HG03575 (cell line): ENCODE results near the gene GSTT2.
"Not testable (repeated sequence)": the region's sequence is repeated elsewhere in the genome, so short reads cannot be mapped to it uniquely, and the experiment has no call there.

Experiments
- ATAC-seq: cut with Tn5 transposase; IDR thresholded peaks from one replicate; pipeline ENCODE4 v1.9.1; 2021; ENCODE audit not compliant: unreplicated experiment, insufficient number of reproducible peaks, low FRiP score; ENCODE audit errors: extremely low read depth

The GSTT2 gene

DNA sequence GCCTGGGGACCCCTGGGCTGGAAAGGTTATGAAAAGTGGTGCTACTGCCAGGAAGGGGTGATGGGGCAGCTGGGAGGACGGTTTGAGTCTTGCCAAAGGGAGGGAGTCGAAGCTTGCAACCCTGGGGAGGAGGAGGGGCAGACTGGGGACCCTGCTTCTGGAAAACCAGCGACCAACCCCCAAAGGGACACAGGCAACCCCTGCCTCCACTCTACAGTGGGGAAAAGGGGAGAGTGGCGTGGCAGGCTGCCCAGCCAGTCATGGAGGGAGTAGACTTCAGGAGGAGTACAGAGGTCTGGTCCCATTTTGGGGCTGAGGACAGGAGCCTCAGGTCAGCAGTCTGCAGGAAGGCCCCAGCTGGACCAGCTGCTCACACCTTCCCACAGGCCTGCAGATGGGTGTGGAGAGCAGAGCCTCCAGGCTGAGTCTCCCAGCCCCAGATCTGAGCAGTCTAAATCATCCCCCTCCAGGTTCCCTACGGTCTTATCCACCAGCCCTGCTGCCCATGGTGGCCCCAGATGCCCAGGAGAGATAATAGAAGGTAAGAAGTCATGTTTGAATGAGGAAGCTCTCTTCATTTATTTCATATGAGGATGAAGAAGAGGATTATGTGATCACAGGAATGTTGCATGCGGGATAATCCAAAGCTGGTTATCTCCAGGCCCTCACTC lies 9.0 kb upstream of the GSTT2 start:
- no peak for ATAC-seq

DNA sequence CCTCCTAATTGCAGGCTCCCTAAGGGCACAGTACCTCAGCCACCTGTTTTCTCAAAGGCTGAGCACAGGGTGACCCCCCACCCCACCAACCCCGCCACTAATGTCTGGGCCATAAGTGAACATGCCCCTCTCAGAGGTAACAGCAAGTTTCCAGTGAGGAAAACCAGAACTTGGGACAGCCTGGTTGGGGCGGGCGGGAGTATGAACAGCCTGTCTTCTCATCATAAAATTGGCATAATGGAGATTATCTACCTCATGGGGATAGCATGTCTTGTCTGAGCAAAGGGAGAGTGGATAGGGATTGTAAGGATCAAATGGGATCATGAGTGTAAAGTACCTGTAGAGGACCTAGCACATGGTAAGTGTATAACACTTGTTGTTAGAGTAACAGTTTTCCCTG lies 8.0 kb upstream of the GSTT2 start:
- ATAC-seq: not testable (repeated sequence)

DNA sequence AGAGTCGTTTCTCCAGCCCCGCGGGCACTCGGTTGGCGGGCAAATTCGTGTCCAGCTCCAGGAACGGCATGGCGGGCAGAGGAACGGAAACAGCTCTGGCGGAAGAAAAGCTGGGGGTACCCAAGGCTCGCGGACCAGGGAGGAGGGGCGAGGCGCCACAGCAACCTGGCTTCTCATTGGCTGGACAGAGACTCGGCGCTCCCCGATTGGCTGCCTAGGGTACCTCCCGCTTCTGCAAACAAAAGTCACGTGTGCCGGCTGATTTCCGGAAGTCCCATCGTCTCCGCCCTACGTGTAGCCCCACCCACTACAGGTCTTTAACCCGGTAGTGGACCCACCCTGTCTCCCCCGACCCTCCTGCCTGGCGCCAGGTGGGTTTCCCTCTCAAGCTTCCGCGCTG lies 5.6 kb upstream of the GSTT2 start, which contains the start of gene DDT:
TSS of gene DDT (minus strand) at position 97 of the 400 bp plus-strand sequence. CDS start at position 70, 27 bp downstream.
- ATAC-seq: peak; percentile 67

DNA sequence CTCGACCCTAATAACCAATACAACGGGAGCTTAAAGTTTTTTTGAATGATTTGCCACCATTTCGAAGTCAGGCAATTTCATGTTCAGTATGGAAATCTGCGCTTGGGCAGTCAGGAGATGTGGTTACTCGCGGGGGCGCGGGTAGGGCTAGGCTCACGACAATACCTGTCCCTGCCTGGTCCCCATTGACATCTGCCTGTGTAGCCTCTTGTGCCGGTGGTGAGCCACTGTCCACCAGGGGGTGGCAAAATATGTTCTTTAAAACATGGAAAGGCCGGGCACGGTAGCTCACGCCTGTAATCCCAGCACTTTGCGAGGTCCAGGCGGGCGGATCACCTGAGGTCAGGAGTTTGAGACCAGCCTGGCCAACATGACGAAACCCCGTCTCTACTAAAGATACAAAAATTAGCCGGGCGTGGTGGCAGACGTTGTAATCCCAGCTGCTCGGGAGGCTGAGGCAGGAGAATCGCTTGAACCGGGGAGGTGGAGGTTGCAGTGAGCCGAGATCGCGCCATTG lies 5.0 kb upstream of the GSTT2 start:
- not testable (repeated sequence) for ATAC-seq

DNA sequence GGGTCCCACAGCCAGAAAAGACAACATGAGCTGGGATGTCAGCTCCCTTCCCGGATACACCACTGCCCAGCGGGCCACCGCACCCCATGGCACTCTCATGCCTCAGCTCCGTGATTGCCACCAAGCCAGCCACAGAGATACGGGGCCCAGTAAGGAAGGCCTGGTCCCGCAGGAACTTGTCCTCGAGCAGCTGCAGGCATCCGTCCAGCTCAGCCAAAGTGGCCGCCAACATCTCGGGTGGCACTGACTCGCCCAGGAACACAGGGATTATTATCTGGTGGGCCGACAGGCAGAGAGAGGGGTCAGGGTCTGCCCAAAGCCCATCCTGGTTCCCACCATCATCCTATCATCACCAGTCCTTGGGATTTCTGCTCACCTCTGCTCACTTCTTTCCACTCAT lies 2.6 kb upstream of the GSTT2 start:
- ATAC-seq: not testable (repeated sequence)

DNA sequence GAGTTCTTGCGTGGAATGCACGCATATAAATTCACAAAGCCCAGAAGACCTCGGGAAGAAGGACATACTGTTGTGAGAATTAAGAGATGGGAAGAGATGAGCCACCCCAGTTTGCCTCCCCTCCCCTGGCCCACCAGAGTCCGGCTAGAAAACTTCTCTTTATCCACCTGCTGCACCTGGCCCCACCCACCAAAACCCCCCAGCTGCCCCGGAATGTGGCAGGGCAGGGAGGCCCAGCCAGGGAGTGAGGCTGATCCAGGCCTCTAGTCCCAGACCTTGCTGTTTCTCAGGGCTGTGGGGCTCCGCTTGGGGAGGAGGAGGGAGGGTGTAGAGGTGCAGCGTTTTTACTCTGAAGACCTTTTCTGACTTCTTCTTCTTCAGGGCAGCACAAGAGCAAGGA lies 633 bp downstream of the GSTT2 start:
- ATAC-seq: not testable (repeated sequence)

DNA sequence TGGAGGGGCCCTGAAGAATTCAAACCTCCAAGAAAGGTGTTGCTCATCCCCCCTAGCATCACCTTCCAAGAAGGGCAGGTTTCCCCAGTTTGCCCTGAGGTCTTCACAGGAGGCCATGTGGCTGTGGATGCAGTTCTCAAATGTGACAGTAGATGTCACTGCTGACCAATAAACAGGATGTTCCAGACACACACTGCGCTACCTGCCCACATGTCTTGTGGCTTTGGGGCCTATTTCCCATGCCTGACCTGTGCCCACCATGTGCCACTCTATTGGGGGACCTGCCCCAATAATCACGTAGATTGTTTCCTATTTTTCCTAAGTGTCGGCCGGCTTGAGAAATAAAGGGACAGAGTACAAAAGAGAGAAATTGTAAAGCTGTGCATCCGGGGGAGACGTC lies 4.5 kb downstream of the GSTT2 start:
- no peak for ATAC-seq

DNA sequence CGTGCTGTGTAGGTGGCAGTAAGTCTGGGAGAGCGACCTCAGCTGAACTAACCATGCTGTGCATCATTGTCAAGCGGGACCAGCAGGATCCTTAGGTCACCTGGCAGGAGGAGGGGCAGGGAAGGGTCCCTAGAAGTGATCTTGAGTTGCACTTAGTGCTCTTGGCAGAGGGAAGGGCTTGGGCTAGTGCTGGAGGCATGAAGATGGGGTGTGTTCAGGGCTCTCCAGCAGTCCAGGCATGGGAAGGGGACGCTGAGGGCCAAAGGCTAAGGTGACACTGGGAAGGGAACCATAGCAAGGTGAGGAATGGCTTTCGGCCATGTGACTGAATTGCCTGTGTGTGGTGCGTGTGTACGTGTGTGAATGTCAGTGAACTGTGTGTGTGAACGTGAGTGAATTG lies 6.2 kb downstream of the GSTT2 start:
- not testable (repeated sequence) for ATAC-seq

DNA sequence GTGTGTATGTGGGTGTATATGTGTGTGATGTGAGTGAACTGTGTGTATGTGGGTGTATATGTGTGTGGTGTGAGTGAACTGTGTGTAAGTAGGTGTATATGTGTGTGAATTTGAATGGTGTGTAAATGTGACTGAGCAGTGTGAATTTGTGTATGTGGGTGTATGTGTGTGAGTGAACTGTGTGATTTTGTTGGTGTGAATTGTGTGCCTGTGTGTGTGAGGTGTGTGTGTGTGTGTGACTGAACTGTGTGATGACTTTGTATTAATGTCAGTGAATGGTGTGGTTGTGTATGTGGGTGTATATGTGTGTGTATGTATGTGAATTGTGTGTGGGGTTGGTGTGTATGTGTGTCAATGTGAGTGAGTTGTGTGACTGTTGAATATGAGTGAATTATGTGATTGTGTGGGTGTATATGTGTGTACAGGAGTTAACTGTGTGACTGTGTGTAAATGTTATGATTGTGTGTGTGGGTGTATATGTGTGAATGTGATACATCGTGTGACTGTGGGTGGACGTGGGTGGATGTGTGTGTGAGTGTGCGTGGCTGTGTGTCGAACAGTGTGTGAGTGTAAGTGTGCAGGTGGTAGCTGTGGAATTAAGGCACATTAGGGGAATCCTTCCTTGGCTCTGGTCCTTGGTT lies 6.7 kb downstream of the GSTT2 start:
- ATAC-seq: not testable (repeated sequence)

DNA sequence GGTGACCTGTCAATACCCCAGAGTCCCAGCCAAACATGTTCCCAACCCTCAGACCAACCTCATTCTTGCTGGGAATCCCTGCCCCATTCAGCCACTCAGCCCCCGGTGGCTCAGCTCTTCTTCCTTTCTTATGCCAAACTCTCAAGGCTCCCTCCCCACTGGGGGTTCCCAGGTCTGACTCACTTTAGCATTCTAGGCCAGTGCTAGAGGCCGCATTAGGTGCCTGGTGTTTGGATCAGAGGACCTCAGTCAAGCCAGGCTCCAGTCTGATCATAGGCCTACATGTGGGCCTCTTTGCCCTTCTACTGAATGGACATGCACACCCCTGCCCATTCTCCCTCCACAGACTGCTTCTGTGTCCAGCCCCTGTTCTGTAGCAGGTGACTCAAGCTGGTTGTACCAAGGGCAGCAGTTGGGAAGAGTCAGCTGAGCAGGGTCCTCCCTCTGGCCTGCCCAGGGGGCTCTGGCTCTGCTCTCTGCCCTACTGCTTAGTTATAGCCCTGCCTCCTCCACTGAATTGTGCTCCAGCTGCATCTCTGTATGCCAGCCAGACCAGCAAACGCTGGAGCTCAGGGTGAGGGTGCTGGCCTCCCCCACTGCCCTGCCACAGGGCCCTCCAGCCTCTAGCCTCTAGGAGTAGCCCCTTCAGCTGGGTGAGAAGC lies 9.8 kb downstream of the GSTT2 start:
- ATAC-seq: not testable (repeated sequence)

DNA sequence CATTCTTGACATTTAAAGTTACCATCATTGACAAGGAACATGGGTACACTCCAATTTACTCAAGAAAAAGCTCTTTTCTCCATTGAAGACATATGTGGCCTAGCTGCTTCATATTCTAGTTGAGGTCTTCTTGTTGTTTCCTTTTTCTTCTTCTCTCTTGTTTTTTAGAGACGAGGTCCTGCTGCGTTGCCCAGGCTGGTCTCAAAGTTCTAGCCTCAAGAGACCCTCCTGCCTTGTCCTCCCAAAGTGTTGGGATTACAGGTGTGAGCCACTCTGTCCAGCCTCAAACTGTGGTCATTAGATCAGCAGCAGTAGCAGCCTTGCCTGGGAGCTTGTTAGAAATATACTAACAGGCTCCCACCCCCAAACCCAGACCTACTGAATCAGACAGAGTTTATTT lies 13.1 kb downstream of the GSTT2 start:
- not testable (repeated sequence) for ATAC-seq

DNA sequence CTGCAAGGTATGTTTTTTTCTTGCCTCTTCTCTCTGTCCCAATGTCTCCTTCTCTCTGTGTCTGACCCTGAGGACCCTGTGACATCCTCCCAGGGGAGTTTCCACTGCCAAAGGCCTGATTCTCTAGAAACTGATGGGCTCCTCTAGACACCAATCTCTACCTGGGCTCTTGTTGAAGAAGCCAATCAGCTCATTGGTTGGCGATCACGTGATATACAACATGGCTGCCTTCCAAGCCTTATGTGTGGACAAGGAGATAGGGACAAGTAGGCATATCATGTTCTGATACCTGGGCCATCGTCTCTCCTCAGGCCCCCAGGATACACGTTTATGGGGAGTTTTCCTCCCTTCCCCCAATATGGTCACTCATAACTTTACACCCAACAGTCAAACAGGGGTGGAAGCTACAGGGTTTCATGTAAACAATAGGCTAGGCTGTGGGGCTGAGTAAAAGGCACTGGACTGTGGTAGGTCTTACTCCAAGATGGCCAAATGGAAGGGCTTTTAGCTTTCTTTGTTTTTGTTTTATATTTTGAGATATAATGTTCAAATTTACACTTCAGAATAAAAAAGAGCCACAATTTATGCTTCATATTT lies 13.7 kb downstream of the GSTT2 start:
- ATAC-seq: not testable (repeated sequence)

DNA sequence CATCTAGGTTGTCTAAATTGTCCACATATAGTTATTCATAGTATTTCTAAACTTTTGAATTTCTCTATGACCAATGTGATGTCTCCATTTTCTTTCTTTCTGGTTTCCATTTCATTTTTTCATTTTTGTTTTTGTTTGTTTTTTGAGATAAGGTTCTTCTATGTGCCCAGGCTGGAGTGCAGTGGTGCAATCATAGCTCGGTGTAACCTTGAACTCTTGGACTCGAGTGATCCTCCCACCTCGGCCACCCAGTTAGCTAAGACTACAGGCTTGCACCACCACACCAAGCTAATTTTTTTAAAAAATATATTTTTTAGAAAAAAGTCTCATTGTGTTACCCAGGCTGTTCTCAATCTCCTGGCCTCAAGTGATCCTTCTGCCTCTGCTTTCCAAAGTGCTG lies 17.2 kb downstream of the GSTT2 start:
- ATAC-seq: no peak

DNA sequence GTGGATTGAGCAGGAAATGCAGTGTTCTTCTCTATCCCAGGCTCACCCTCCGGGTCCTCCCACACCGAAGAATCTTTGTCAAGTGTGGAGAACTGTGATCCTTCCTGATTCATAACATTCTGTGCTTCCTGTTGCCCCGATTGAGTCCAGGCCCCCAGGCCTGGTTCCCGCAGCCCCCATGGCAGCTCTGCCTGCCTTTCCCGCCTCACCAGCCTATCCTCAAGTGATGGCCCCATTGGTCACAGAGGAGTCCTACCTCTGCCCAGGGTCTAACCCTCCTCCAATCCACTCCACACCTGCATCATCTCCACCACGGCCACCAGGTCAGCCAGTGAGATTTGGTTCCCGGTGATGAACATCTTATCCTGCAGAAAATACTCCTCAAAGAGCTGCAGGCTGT lies 19.8 kb downstream of the GSTT2 start:
- not testable (repeated sequence) for ATAC-seq

DNA sequence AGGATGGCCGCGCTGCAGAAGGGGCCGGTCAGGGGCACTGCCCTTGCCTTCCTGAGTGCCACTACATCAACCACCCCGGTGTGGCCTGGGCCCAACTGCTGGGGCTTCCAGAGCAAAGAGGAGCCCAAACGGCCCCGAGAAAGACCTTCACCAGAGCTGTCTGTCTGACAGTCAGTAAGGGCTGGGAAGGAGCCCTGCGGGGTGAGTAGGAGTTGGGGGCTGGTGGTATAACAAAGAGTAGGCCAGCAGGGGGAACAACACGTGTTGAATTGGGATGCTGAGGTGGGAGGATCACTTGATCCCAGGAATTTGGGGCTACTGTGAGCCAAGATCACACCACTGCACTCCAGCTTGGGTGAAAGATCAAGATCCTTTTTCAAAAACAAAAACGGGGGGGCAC lies 21.4 kb downstream of the GSTT2 start:
- ATAC-seq: no peak

DNA sequence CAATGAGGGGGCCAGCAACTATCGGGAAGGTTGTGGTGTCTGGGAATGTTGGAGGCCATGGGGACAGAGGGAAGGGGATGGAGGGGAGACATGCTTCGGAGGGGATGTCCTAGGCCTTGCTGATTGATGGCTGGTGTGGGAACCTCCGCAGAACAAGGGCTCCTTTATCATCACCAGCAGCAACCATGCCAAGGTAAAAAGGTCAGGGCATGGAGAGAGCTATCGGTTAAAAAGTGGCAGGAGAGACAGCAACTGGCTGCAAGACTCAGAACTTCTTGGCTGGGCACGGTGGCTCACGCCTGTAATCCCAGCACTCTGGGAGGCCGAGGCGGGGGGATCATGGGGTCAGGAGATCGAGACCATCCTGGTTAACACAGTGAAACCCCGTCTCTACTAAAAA lies 22.3 kb downstream of the GSTT2 start:
- ATAC-seq: no peak

DNA sequence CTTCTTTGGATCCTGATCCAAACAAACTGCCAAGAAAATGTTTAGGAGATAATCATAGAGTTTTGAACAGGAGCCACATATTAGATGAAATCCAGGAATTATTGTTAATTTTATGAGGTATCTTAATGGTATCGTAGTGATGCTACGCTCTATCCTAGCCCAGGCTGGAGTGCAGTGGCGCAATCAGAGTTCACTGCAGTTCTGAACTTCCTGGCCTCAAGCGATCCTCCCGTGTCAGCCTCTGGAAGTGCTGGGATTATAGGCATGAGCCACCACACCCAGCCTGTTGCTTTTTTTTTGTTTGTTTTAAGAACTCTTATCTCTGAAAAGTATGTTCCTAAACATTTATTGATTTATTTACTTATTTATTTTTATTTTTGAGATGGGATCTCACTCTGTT lies 22.9 kb downstream of the GSTT2 start:
- no peak for ATAC-seq

DNA sequence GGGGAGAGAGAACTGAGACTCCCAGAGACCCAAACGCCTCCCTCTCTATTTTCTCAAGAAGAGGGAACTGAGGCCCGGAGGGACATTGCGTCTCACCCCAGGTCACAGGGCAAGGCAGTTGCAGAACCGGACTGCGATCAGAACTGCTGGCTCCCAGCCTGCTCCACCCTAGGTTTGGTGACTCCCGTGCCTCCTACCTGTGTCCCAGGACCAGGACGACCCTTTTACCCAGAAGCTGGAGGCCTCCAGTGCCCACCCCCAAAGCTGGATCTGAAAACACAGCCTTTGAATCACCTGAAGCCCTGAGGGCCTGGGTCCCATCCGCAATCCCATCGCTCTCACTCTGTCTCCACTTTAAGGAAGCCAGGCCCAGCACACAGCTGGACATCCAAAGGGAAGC lies 24.0 kb downstream of the GSTT2 start:
- ATAC-seq: no peak

DNA sequence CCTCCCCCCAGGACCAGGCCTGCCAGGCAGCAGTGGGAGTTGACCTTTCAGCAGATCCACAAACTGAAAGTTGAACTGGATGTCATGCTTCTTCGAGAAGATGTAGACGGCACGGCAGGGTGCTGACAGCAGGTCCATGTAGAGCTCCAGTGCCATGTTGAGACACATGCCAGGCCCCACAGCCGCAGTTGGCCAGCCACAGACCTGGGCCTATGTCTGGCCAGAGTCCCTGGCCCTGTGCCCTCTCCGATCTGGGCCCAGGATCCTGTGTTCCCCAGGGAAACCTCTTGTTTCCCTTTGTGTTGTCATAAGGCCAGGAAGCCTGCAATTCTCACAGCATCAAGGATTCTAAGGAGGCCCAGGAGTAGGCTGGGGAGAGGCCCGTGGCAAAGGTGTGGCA lies 25.3 kb downstream of the GSTT2 start, which contains the start of gene GSTT4:
TSS of gene GSTT4 (minus strand) at position 253 of the 400 bp plus-strand sequence. CDS start at position 156, 97 bp downstream.
- no peak for ATAC-seq
